Fibroblast of mammary gland (primary cell): Measurements from ENCODE around the gene PLA2G4D.
A peak's percentile ranks its signal among the peaks of the same experiment; 100 is the strongest.

Source experiments
- DNase-seq: peaks from one replicate; pipeline ENCODE4 v3.0.0-alpha.2; 2010; ENCODE audit warnings: low read depth
- H3K4me3 ChIP-seq: 2 replicates; pipeline ENCODE4 v1.5.1; 2011; ENCODE audit warnings: low read depth, mild to moderate bottlenecking, low read length, moderate library complexity; ENCODE audit not compliant: control insufficient read depth
- CTCF ChIP-seq: conservative IDR thresholded peaks from 2 replicates; pipeline ENCODE4 v1.5.1; 2011; ENCODE audit warnings: low read depth, low read length, inconsistent platforms; ENCODE audit not compliant: control insufficient read depth, insufficient read depth

The PLA2G4D gene

GRCh38 chr15:42059661-42060476, 34.5 kb downstream of the PLA2G4D start:
- TF ChIP-seq CTCF: peak; percentile 87
- H3K4me3 ChIP-seq: no peak overlapping the region
- peak; percentile 46 for DNase-seq

- H3K4me3 ChIP-seq: no peak overlapping the region
- DNase-seq: no peak
- TF ChIP-seq CTCF: no peak
Observed at GRCh38 chr15:42058791-42059190, 35.6 kb downstream of the PLA2G4D start.

GRCh38 chr15:42057799-42058646, 36.3 kb downstream of the PLA2G4D start:
- no peak for TF ChIP-seq CTCF
- no peak for DNase-seq
- no peak overlapping the region for H3K4me3 ChIP-seq

GRCh38 chr15:42056934-42057798, 37.2 kb downstream of the PLA2G4D start:
- peak; percentile 67 for DNase-seq
- TF ChIP-seq CTCF: peak; percentile 39
- no peak overlapping the region for H3K4me3 ChIP-seq

GRCh38 chr15:42053914-42054313, 40.4 kb downstream of the PLA2G4D start:
- TF ChIP-seq CTCF: no peak
- no peak for DNase-seq
- no peak overlapping the region for H3K4me3 ChIP-seq

GRCh38 chr15:42053010-42053409, 41.4 kb downstream of the PLA2G4D start:
- no peak for TF ChIP-seq CTCF
- DNase-seq: no peak
- no peak overlapping the region for H3K4me3 ChIP-seq
